ENCODE measurements around the gene ABCC9. TPM values are rescaled to one million over a fixed set of nuclear protein-coding genes. Genes with fewer than 3 reads are reported as not detected.

ABCC9 gene
- total and polyA plus RNA-seq, 2 experiments from 2014 or later: 0.22 to 0.48 TPM

- H3K36me3 ChIP-seq: no peaks in the 10 kb centered on the region
- no peak for TF ChIP-seq CTCF (IDR thresholded peaks at IDR 0.05; ENCODE audit: low read depth, low read length)
- no peaks in the 10 kb centered on the region for H3K27me3 ChIP-seq
- no peaks in the 10 kb centered on the region for H3K4me1 ChIP-seq (ENCODE audit: low read depth)
- H3K27ac ChIP-seq: no peak overlapping the region
- H3K9me3 ChIP-seq (ENCODE audit: low read depth): no peaks in the 10 kb centered on the region
- DNase-seq (ENCODE audit: low read depth in 1 of 2, low spot score in 1 of 2): peak in 1 of 2 donors; percentile 30
- no peak overlapping the region for H3K4me3 ChIP-seq
These were observed 49.4 kb downstream of the ABCC9 start for GRCh38 chr12:21891751-21892217.

- no peaks in the 10 kb centered on the region for H3K4me1 ChIP-seq (ENCODE audit: low read depth)
- no peak overlapping the region for H3K4me3 ChIP-seq
- no peak overlapping the region for H3K27ac ChIP-seq
- no peak for DNase-seq (ENCODE audit: low read depth in 1 of 2, low spot score in 1 of 2)
- H3K27me3 ChIP-seq: no peaks in the 10 kb centered on the region
- no peaks in the 10 kb centered on the region for H3K9me3 ChIP-seq (ENCODE audit: low read depth)
- H3K36me3 ChIP-seq: no peaks in the 10 kb centered on the region
- TF ChIP-seq CTCF (IDR thresholded peaks at IDR 0.05; ENCODE audit: low read depth, low read length): no peak
These were observed 52.9 kb downstream of the ABCC9 start for GRCh38 chr12:21888276-21888863.

DNA sequence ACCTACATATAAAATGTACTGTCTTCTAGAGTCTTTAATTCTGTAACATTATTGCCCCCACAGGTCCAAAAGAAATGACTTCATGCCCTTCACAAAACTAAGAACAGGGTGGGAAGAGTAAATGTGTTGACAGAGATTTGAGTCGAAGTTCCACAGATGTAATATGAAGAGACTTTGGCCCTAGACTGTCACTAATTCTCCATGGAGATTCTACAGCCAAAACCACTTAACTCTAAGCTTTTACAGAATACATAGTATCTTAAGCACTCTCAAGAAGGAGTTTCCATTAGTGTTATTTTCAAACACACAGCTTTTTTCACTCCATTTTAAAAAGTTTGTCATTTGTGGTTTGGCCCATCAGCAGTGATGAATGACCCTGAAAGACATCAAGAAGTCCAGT lies 56.3 kb downstream of the ABCC9 start:
- Histone ChIP-seq H3K36me3 (no peaks in the 10 kb centered on the region), H3K4me3 (no peak overlapping the region), H3K27ac (no peak overlapping the region), H3K27me3 (no peaks in the 10 kb centered on the region), H3K4me1 (ENCODE audit: low read depth) (no peaks in the 10 kb centered on the region), H3K9me3 (ENCODE audit: low read depth) (no peaks in the 10 kb centered on the region)
- DNase-seq (ENCODE audit: low read depth in 1 of 2, low spot score in 1 of 2): no peak
- TF ChIP-seq CTCF (IDR thresholded peaks at IDR 0.05; ENCODE audit: low read depth, low read length): no peak

DNA sequence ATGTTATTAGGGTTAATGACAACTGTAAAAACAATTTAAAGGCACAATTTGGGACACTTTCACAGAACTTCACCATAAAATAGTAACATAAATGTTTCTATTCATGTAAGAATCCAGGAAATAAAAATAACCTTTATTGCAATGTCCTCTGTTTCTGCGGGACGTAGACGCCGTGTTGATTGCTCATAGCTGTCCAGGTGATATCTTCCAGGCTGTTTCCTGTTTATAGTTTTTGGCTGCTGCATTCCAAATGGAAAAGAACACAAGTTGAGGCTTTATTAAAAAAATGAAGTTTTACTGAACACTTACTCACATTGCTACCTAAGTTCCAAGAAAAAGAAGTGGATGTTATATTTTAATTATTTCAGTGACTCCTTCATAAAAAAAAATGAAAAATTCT lies 58.6 kb downstream of the ABCC9 start:
- Histone ChIP-seq H3K9me3 (ENCODE audit: low read depth) (no peaks in the 10 kb centered on the region), H3K27ac (no peak overlapping the region), H3K4me1 (ENCODE audit: low read depth) (no peaks in the 10 kb centered on the region), H3K4me3 (no peak overlapping the region), H3K27me3 (no peaks in the 10 kb centered on the region), H3K36me3 (no peaks in the 10 kb centered on the region)
- peak in 1 of 2 donors; percentile 2 for DNase-seq (ENCODE audit: low read depth in 1 of 2, low spot score in 1 of 2)
- no peak for TF ChIP-seq CTCF (IDR thresholded peaks at IDR 0.05; ENCODE audit: low read depth, low read length)

- Histone ChIP-seq H3K27ac (no peak overlapping the region), H3K4me1 (ENCODE audit: low read depth) (no peaks in the 10 kb centered on the region), H3K36me3 (no peaks in the 10 kb centered on the region), H3K27me3 (no peaks in the 10 kb centered on the region), H3K9me3 (ENCODE audit: low read depth) (no peaks in the 10 kb centered on the region), H3K4me3 (no peak overlapping the region)
- DNase-seq (ENCODE audit: low read depth in 1 of 2, low spot score in 1 of 2): peak in 1 of 2 donors; percentile 1
- no peak for TF ChIP-seq CTCF (IDR thresholded peaks at IDR 0.05; ENCODE audit: low read depth, low read length)
These were observed 59.3 kb downstream of the ABCC9 start for GRCh38 chr12:21881965-21882364.

Measured in cardiac muscle cell (in vitro differentiated cells and primary cell).